A549 treated with AZD9567 at 1 μM for 4 hours (cell line): Measurements from ENCODE around the gene EFTUD2. TPM values are rescaled to one million over a fixed set of nuclear protein-coding genes. Genes with fewer than 3 reads are reported as not detected.

Experiments used
- total RNA-seq: library from RNA; stranded (reverse); fragments of 200-300 nt; extraction: Qiagen RNA extraction; gene quantifications from 5 replicates; pipeline ENCODE4 v1.2.3, GENCODE V29; 2022; ENCODE audit not compliant: insufficient read depth

EFTUD2 gene
- 125 to 225 TPM (median 146 TPM) in 5 replicates for total RNA-seq

DNA sequence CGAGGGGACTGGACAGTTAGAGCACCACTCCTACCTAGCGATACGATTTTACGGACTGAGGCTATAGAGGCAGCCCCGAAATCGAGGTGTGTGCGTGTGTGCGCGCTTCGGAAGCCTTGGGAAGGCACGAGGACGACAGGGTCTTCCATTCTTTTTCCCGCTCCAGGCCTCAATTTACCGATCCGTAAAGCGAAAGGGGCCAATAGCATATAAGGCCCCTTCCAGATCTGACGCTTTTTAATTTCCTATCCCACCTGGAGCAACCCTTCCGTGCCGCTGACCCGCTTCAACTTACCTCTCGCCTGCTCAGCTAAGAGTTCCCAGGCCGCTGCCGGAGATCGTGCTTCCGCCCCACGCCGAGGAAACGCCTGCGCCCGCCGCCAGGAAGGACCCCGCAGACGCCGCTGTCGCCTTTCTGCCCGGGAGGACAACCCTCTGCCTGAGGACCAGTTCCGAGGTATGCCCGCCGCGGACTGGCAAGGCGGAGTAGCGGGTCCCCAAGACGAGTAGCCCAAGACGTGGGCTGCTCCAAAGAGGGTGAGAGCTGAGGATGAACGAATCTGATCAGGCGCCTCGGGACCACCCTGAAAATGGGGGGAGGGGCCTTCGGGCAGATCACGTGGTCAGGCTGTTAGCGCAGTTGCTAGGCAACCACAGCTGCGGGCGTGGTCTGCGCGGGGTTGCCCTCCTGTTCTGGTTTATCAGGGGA lies at the start of gene EFTUD2:
Gene EFTUD2, minus strand, starts transcription at position 372 of the 709 bp plus-strand sequence. CDS start 4,924 bp downstream, outside the sequence.

DNA sequence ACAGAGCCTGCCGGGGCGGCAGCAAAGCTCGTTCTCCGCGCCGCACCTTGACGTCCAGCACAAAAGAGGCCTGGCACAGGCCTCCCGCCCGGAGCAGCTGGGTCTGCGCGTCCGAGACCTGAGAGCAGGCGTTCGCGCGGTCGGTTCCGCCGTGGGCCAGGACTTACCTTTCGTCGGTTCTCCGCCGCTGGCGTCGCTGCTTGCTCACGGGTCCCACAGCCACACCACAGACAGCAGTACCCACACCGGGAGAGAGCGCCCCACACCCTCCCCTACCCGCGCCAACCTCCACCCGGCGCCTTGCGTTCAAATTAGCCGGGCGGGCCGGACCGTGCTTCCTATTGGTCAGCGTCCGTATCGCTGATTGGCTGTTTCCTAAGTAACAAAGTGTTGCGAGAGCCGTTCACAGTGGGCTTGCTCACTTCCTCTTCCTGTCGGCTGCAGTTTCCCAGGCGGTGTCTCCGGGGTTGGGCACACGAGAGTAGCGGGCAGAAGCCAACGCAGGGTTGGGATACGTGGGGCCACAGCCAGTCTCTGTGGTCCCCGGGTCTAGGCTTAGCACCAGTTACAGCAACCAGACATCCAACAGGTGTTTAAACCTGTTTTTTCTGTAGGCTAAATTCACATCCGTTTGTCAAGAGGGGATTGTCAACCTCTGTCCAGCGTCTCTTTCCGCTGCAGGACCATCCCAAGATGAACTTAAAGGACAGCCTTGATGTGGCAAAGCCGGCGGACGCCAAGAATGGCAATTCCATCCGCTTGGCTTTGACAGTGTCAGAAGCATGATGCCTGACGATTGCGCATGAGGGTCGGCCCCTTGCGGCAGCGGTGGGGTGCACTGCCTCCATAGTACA lies 48.4 kb upstream of the EFTUD2 start, which contains the start of gene KIF18B:
Gene KIF18B, minus strand, starts transcription at position 313 of the 854 bp plus-strand sequence. CDS start 11,429 bp downstream, outside the sequence.

GRCh38 chr17:44915321-44915726 lies 16.1 kb upstream of the EFTUD2 start, which contains the start of gene GFAP:
Gene GFAP (minus strand): TSS chr17:44915500. CDS start chr17:44915486, 14 bp downstream.

GRCh38 chr17:44847586-44847985 lies 51.7 kb downstream of the EFTUD2 start, which contains the start of gene HIGD1B:
Gene HIGD1B (plus strand): TSS chr17:44847883. CDS start chr17:44848153, 270 bp downstream.

GRCh38 chr17:44829523-44830358 lies 69.5 kb downstream of the EFTUD2 start, which contains the start of gene GJC1:
Gene GJC1 (minus strand): TSS chr17:44830287. CDS start chr17:44805817, 24,470 bp downstream.

Other genes with a start within 250 kb of the EFTUD2 start
- gene MEIOC, start 243.0 kb downstream of the EFTUD2 start, total RNA-seq, result 1.3 to 8.4 TPM (median 2.2 TPM) in 5 replicates
- 26.3 to 29.8 TPM (median 28.8 TPM) in 5 replicates for gene CCDC43, start 209.7 kb downstream of the EFTUD2 start, total RNA-seq
- 23.3 to 27.7 TPM (median 25.8 TPM) in 5 replicates for gene DBF4B, start 190.8 kb downstream of the EFTUD2 start, total RNA-seq
- gene ADAM11, start 140.5 kb downstream of the EFTUD2 start, total RNA-seq, result 2.0 to 2.4 TPM (median 2.2 TPM) in 5 replicates
- 17.7 to 29.2 TPM (median 27.7 TPM) in 5 replicates for gene GJC1, start 69.2 kb downstream of the EFTUD2 start, total RNA-seq
- gene HIGD1B, start 51.6 kb downstream of the EFTUD2 start, total RNA-seq, result not detected in 5 replicates
- gene GFAP, start 16.1 kb upstream of the EFTUD2 start, total RNA-seq, result 0.52 to 0.63 TPM (median 0.54 TPM) in 4 of 5 replicates, not detected in the other
- 27.7 to 41.2 TPM (median 37.6 TPM) in 5 replicates for gene KIF18B, start 48.3 kb upstream of the EFTUD2 start, total RNA-seq
- 14.9 to 29.1 TPM (median 26.6 TPM) in 5 replicates for gene C1QL1, start 68.9 kb upstream of the EFTUD2 start, total RNA-seq
- 18.1 to 21.5 TPM (median 19.4 TPM) in 5 replicates for gene DCAKD, start 152.2 kb upstream of the EFTUD2 start, total RNA-seq
- 118 to 186 TPM (median 166 TPM) in 5 replicates for gene NMT1, start 161.9 kb upstream of the EFTUD2 start, total RNA-seq
- gene PLCD3, start 233.1 kb upstream of the EFTUD2 start, total RNA-seq, result 159 to 180 TPM (median 164 TPM) in 5 replicates
- gene ACBD4, start 236.2 kb upstream of the EFTUD2 start, total RNA-seq, result 3.0 to 9.2 TPM (median 7.7 TPM) in 5 replicates
- gene HEXIM1, start 249.0 kb upstream of the EFTUD2 start, total RNA-seq, result 49.5 to 55.6 TPM (median 53.2 TPM) in 5 replicates